LoVo (cell line): ENCODE measurements around the gene NXT2.
A peak's percentile ranks its signal among the peaks of the same experiment; 100 is the strongest.
"Not testable (repeated sequence)": the region's sequence is repeated elsewhere in the genome, so short reads cannot be mapped to it uniquely, and the experiment has no call there.

Source experiments
- DNase-seq: peaks from one replicate; pipeline ENCODE4 v3.0.0-alpha.2; 2016; ENCODE audit warnings: low spot score

Gene NXT2

GRCh38 chrX:109536439-109537323 lies at the start of gene NXT2:
NXT2 (plus strand) TSS chrX:109536844; CDS start chrX:109537007, 163 bp downstream.
- peak; percentile 79 for DNase-seq

- DNase-seq = no peak
Measured at GRCh38 chrX:109487640-109488039, 49.0 kb upstream of the NXT2 start.

GRCh38 chrX:109489174-109489573 lies 47.5 kb upstream of the NXT2 start:
- no peak for DNase-seq

GRCh38 chrX:109498434-109498833 lies 38.2 kb upstream of the NXT2 start:
- DNase-seq = no peak

- DNase-seq = no peak
Measured at GRCh38 chrX:109501176-109501575, 35.5 kb upstream of the NXT2 start.

GRCh38 chrX:109508915-109509314 lies 27.7 kb upstream of the NXT2 start:
- DNase-seq = no peak

GRCh38 chrX:109511113-109511512 lies 25.5 kb upstream of the NXT2 start:
- no peak for DNase-seq

GRCh38 chrX:109519001-109519400 lies 17.6 kb upstream of the NXT2 start:
- DNase-seq = no peak

- DNase-seq = no peak
Measured at GRCh38 chrX:109533005-109533404, 3.6 kb upstream of the NXT2 start.

GRCh38 chrX:109533631-109534030 lies 3.0 kb upstream of the NXT2 start:
- DNase-seq = no peak

- DNase-seq = no peak
Measured at GRCh38 chrX:109534933-109535332, 1.7 kb upstream of the NXT2 start.

- DNase-seq = no peak
Measured at GRCh38 chrX:109535578-109535977, 1.1 kb upstream of the NXT2 start.

GRCh38 chrX:109537324-109537665 lies 651 bp downstream of the NXT2 start:
- DNase-seq = peak; percentile 36

- DNase-seq = not testable (repeated sequence)
Measured at GRCh38 chrX:109539007-109539406, 2.4 kb downstream of the NXT2 start.

- DNase-seq = no peak
Measured at GRCh38 chrX:109553862-109554261, 17.2 kb downstream of the NXT2 start.

- DNase-seq = not testable (repeated sequence)
Measured at GRCh38 chrX:109576083-109576482, 39.4 kb downstream of the NXT2 start.

GRCh38 chrX:109577055-109577454 lies 40.4 kb downstream of the NXT2 start:
- no peak for DNase-seq

GRCh38 chrX:109578916-109579315 lies 42.3 kb downstream of the NXT2 start:
- DNase-seq = no peak

- no peak for DNase-seq
Measured at GRCh38 chrX:109585488-109585887, 48.8 kb downstream of the NXT2 start.

- DNase-seq = no peak
Measured at GRCh38 chrX:109590176-109590575, 53.5 kb downstream of the NXT2 start.
